Limb (tissue), 2 donors: ENCODE results near the gene SLFN5.
"Not testable (repeated sequence)": the region's sequence is repeated elsewhere in the genome, so short reads cannot be mapped to it uniquely, and the experiment has no call there.

Experiments
- DNase-seq, 2 donors: peaks; one replicate each; pipeline ENCODE4 v3.0.0-alpha.2; 2016; ENCODE audit errors: extremely low spot score in 2 of 2

The SLFN5 gene

GRCh38 chr17:35291802-35292201, 48.9 kb downstream of the SLFN5 start:
- no peak for DNase-seq

GRCh38 chr17:35293151-35293847, 50.4 kb downstream of the SLFN5 start:
- DNase-seq, result no peak

DNA sequence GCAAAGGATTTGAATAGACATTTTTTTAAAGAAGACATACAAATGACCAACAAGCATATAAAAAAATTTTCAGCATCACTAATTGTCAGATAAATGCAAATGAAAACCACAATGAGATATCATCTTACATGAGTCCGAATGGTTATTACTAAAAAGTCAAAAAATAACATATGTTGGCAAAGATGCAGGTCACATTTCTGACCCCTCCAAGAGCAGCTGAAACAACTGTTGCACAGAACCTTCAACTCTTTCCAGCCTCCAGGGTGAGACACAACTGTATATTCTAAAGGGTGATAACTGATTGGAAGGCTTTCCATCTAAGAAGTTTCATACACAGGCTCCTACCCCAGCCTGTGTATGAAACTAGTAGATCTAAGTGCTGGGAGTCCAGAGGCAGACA, 51.9 kb downstream of the SLFN5 start:
- no peak for DNase-seq

- no peak for DNase-seq
These were observed 52.8 kb downstream of the SLFN5 start for GRCh38 chr17:35295686-35296085.

GRCh38 chr17:35297666-35298065, 54.8 kb downstream of the SLFN5 start:
- DNase-seq, result no peak

- no peak for DNase-seq
These were observed 55.8 kb downstream of the SLFN5 start for GRCh38 chr17:35298639-35299038.

DNA sequence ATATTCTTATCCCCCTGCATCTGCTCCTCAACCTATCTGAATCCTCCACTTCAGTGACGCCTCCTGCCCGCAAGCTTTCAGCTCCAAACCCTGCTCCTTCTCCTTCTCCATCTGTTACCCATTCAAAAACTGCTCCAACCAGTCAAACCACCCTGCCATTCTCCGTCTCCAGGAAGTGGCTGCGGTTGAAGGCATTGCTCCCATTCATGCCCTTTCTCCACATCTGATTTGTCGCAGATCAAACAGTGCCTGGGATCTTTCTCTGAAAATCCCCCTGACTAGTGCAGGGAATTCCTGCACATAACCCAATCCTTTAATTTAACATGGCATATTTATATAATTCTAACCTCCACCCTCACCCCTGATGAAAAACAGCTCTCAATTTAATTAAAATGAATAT, 56.3 kb downstream of the SLFN5 start:
- DNase-seq, result no peak

GRCh38 chr17:35309345-35309744, 66.5 kb downstream of the SLFN5 start:
- not testable (repeated sequence) for DNase-seq

GRCh38 chr17:35312346-35312745, 69.5 kb downstream of the SLFN5 start:
- no peak for DNase-seq

DNA sequence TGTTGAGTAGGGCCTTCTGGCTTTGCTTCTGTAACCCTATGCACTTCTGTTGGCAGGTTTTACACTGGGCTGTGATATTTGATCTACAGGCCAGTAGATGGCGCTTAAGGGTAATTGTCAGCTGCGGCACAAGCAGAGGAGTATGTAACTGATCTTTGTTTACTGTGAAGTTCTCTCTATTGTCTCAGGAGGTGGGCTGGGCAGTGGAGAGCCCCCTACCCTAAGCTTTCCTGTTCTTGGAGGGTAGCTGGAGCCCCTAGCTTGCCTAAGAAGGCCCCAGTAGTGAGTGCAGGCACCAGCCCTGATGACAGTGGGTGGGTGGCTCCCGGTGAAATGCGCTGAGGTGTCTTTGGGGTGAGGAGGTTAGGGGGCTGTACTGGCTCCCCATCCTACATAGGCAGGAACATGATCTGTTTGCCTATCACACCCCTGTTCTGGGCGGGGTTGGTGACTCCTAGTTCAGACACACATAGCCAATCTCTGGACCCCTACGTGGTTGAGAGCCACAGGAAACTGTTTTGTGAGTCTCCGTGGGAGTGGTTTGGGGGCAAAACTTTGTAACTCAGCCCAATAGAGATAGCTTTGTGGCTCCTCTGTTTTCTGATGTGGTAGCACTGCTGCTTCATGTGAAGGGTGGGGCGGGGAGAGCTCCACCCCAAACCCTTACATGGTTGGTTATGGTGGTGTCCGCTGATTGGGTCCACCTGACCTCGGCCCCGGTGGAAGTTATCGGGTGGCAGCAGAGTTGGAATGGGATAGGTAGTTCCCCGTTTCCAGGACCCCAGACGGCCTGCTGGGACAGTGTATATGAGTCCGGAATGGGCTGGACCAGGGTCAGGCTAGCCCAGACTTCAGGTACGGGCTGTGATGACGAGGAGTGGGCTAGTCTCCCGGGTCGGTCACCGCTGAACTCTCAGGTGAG, 70.2 kb downstream of the SLFN5 start:
- DNase-seq, result peak; percentile 51 to 78

DNA sequence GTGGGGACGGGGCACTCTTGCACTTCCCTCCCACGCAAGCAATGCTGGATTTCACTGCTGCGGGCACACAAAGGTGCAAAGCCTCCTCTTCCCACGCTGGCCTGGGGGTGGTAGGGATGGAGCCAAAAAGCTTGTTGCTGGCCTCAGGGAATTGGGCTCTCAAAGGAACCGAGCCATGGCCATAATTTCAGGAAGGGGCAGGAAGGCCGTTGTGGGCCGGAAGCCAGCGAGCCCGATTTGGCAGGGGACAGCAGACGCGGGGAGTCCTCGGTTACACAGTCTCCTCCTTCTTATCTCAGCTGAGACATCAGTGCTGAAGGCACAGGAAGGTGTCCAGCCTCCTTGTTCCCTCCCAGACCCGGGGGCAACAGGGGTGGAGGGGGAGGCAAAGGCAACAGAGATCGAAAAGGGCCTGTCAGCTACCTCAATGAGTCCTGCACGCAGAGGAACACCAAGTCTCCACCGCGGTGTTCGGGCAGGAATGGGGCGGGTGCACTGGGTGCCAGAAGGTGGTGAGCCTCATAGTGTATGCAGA, 71.1 kb downstream of the SLFN5 start:
- DNase-seq, result no peak

- no peak for DNase-seq
These were observed 71.7 kb downstream of the SLFN5 start for GRCh38 chr17:35314415-35315216.

GRCh38 chr17:35315283-35315682, 72.4 kb downstream of the SLFN5 start:
- DNase-seq, result peak in 1 of 2 donors; percentile 36

DNA sequence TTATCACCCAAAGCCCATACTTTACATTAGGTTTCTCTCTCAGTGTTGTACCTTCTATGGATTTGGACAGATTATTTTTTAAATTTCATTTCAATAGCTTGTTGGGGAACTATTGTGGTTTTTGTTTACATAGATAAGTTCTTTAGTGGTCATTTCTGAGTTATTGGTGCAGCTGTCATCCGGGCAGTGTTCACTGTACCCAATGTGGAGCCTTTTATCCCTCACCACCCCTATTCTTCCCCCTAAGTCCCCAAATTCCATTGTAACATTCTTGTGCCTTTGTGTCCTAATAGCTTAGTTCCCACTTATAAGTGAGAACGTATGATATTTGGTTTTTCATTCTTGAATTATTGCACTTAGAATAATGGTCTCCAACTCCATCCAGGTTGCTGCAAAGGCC, 73.1 kb downstream of the SLFN5 start:
- DNase-seq, result no peak

DNA sequence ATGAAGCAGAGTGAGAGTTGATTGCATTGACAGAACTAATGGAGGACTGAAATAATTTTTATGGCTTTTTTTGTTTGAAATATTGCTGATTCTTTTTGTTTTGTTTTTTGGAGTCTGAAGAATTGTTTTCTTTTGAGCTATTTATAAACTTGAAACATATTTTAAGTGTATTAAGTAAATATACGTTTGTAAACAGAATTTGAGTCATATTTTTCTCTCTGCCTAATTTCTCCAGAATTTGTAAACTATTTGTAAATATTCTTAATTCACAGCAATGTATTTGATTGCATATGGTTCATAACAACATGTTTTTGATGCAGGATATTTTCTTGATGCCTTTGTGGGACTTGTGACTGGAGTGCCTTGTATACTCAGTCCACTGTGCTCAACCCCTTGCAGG, 79.9 kb downstream of the SLFN5 start:
- DNase-seq, result no peak
